Non-pigmented ciliary epithelial cell (primary cell): ENCODE data around the gene TRIM39.
"Not testable (repeated sequence)": the region's sequence is repeated elsewhere in the genome, so short reads cannot be mapped to it uniquely, and the experiment has no call there.

Experiments used
- DNase-seq: peaks from one replicate; pipeline ENCODE4 v3.0.0-alpha.2; 2010; ENCODE audit warnings: low read depth

The TRIM39 gene

DNA sequence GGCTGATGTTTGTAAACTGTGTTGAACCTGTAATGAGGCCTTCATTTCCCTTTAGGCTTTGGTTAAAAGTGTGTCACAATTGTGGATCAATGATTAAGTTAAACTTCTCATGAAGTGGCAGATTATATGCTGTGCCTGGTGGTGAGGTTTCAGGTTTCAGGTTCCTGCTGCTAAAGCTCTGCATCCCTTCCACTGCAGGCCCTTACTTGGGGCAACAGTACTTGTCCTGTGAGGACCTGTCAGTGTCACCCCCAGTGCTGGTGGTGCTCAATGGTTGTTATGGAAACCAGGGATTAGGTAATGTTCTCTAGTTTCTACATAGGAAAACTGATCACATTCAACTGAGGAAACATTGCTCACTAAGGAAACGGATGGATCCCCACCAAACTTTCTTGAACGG is 36.7 kb downstream of the TRIM39 start:
- DNase-seq = no peak

DNA sequence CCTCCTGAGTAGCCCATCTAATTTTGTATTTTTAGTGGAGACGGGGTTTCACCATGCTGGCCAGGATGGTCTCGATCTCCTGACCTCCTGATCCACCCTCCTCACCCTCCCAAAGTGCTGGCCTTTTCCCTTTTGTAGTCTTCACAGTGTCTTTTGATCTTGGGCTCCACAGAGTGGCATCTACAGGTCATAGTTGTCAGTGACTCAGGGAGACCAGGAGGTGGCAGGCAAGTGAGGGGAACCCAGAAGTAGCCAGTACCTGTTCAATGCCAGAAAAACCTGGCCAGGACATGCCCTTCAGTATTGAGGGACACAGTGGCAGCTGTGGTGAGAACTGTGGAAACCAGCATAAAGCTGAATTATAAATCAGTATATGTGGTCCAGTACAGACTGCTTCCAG is 37.9 kb downstream of the TRIM39 start:
- DNase-seq = no peak

DNA sequence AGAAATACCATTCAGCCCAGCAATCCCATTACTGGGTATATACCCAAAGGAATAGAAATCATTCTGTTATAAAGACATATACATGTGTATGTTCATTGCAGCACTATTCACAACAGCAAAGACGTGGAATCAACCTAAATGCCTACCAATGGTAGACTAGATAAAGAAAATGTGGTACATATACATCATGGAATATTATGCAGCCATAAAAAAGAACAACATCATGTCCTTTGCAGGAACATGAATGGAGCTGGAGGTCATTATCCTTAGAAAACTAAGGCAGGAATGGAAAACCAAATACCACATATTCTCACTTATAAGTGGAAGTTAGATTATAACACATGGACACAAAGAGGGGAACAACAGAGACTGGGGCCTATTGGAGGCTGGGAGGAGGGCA is 42.6 kb downstream of the TRIM39 start:
- DNase-seq = not testable (repeated sequence)

DNA sequence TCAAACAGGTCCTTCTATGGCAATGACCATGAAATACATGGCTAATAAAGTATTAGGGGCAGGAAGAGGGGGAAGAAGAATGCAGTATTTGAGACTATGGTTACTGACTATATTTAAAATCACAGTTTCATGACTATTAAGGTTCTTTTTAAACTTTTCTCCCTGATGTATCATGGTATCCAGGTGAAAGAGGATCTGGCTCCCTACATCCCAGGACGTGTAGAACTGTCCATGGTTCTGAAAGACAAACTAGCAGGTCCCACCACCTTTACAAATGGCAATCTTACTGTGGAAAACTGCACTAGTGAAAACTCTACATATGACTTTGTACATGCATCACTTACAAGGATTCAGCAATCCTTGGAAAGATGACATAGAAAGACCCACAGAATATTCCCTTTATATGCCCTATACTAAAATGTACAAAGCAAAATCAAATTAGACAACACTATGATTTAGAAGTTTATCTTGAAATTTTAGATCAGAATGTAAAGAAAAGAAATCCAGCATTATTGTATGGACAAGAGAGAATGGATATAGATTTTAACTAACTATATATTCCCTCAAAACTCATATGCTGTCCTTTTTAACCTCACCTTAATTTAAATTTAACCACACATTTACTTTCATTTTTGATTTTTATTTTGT is 51.7 kb downstream of the TRIM39 start:
- no peak for DNase-seq

DNA sequence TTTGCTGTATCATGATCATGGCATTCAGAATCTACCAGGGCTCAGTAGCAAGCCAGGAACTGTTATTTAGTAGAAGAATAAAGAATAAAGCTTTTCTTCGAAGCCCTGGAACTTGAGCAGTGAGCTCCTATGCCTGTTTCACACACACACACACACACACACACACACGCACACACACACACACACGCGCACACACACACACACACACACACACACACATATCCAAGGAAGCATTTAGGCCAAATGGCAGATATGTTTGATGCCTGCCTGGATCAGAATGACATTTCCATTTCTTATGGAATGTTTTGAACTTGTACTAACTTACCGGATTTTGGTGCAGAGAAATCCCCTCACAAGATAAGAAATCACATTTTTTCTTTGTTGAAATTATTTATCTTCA is 53.7 kb downstream of the TRIM39 start:
- DNase-seq = no peak

DNA sequence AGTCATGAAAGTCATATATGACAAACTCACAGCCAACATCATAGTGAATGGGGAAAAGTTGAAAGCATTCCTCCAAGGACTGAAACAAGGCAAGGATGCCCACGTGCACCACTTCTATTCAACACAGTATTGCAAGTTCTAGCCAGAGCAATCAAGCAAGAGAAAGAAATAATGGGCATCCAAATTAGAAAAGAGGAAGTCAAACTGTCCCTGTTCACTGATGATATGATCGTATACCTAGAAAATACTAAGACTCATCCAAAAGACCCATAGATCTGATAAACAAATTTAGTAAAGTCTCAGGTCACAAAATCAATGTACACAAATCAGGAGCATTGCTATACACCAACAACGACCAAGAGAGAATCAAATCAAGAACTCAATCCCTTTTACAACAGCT is 59.4 kb downstream of the TRIM39 start:
- DNase-seq = no peak

DNA sequence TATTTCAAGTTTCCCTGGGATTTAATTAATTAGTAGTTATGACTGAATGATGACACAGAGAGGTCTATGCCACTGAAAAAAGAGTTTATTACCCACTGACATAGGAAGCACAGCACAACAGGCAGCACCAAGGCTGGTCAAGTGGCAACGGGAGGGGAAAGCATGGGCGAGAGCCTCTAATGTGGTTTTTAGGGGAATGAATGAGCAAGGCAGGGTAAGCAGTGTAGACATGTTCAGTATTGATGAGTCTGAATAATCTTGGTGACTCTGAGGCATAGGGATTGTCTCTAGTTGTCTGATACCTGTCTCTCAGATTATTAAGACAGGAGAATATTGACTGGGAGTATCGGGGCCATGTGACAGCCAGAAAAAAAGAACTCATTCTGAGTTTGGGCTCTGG is 64.5 kb downstream of the TRIM39 start:
- no peak for DNase-seq
